Ovary (tissue), 3 donors: ENCODE data around the gene STAB1.

ENCODE experiments used
- POLR2A ChIP-seq: fragments of 450-650 bp; IDR thresholded peaks from one replicate; pipeline ENCODE4 v1.6.1; 2017; ENCODE audit warnings: antibody characterized with exemption, mild to moderate bottlenecking, moderate library complexity
- TF ChIP-seq, protein P1 (sequence below), 3 donors: fragments of 450-650 bp in 2 of 3; fragments of 200-600 bp in 1 of 3; IDR thresholded peaks; one replicate each; pipeline versions ENCODE4 v1.5.1 to v1.8.0; 2016 to 2022; ENCODE audit warnings: antibody characterized with exemption in 3 of 3, mild to moderate bottlenecking in 1 of 3
- donor health status: DM: no; HTN: no; CAD: no.

DNA sequence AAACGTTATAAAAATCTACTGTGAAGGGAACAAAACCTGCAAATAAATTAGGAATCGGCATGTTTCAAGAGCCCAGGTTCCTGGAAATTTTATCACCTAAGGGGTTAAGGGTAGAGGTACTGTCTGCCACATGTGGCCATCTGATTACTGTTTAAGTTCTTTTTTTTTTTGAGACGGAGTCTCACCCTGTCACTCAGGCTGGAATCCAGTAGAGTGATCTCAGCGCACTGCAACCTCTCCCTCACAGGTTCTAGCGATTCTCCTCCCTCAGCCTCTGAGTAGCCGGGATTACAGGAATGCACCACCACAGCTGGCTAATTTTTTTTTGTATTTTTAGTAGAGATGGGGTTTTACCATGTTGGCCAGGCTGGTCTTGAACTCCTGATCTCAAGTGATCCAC is 77.1 kb downstream of the STAB1 start:
- no peak for TF ChIP-seq POLR2A
- TF ChIP-seq, protein P1, sequence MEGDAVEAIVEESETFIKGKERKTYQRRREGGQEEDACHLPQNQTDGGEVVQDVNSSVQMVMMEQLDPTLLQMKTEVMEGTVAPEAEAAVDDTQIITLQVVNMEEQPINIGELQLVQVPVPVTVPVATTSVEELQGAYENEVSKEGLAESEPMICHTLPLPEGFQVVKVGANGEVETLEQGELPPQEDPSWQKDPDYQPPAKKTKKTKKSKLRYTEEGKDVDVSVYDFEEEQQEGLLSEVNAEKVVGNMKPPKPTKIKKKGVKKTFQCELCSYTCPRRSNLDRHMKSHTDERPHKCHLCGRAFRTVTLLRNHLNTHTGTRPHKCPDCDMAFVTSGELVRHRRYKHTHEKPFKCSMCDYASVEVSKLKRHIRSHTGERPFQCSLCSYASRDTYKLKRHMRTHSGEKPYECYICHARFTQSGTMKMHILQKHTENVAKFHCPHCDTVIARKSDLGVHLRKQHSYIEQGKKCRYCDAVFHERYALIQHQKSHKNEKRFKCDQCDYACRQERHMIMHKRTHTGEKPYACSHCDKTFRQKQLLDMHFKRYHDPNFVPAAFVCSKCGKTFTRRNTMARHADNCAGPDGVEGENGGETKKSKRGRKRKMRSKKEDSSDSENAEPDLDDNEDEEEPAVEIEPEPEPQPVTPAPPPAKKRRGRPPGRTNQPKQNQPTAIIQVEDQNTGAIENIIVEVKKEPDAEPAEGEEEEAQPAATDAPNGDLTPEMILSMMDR (IDR thresholded peaks at IDR 0.05), result no peak
